ACC112 (cell line): ENCODE measurements around the gene RAB5IF.
"Not testable (repeated sequence)": the region's sequence is repeated elsewhere in the genome, so short reads cannot be mapped to it uniquely, and the experiment has no call there.

Experiments
- H2AFZ ChIP-seq: fragments of 200-600 bp; sonication (generic); one replicate; pipeline ENCODE4 v1.6.0; 2017; ENCODE audit warnings: antibody characterized with exemption, low read length; ENCODE audit not compliant: unreplicated experiment
- H3K27ac ChIP-seq: fragments of 200-600 bp; sonication (generic); 2 replicates; pipeline ENCODE4 v1.5.1; 2014; ENCODE audit warnings: low read depth, mild to moderate bottlenecking, antibody characterized with exemption, low read length, moderate library complexity
- H3K27me3 ChIP-seq: fragments of 200-600 bp; sonication (generic); 2 replicates; pipeline ENCODE4 v1.6.1; 2014; ENCODE audit warnings: mild to moderate bottlenecking, antibody characterized with exemption, low read length, moderate library complexity, mixed read lengths; ENCODE audit not compliant: insufficient read depth
- H3K36me3 ChIP-seq: fragments of 200-600 bp; sonication (generic); 2 replicates; pipeline ENCODE4 v1.6.1; 2016; ENCODE audit warnings: mild to moderate bottlenecking, antibody characterized with exemption, low read length, moderate library complexity, mixed read lengths; ENCODE audit not compliant: insufficient read depth
- H3K4me1 ChIP-seq: fragments of 200-600 bp; sonication (generic); one replicate; pipeline ENCODE4 v1.6.1; 2016; ENCODE audit warnings: low read length, mixed read lengths; ENCODE audit not compliant: insufficient read depth, unreplicated experiment, control insufficient read depth
- H3K4me3 ChIP-seq: fragments of 200-600 bp; sonication (generic); 2 replicates; pipeline ENCODE4 v1.5.1; 2014; ENCODE audit warnings: mild to moderate bottlenecking, low read depth, low read length
- H3K79me2 ChIP-seq: fragments of 200-600 bp; sonication (generic); one replicate; pipeline ENCODE4 v1.6.0; 2016; ENCODE audit warnings: low read length; ENCODE audit not compliant: control insufficient read depth, unreplicated experiment, insufficient read depth

RAB5IF gene

DNA sequence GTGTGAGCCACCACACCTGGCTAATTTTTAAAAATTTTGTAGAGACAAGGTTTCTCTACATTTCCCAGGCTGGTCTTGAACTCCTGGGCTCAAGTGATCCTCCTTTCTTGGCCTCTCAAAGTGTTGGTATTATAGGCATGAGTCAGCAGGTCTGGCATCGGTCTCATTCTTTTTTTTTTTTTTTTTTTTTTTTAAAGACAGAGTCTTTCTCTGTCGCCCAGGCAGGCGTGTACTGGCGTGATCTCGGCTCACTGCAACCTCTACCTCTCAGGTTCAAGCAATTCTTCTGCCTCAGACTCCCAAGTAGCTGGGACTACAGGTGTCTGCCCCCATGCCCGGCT, 2.8 kb downstream of the RAB5IF start:
- peaks cover 33% of the 10 kb centered on the region for H3K79me2 ChIP-seq
- 0 out of 2 replicates have a peak overlapping the region, but pooled peaks have one; percentile 9 for H3K27ac ChIP-seq
- H3K36me3 ChIP-seq = peaks cover 35% of the 10 kb centered on the region
- not testable (repeated sequence) for H2AFZ ChIP-seq, H3K27me3 ChIP-seq
- peaks cover 15% of the 10 kb centered on the region for H3K4me1 ChIP-seq
- peak overlapping the region; percentile 98; the same call in 1 of the 2 replicates for H3K4me3 ChIP-seq

DNA sequence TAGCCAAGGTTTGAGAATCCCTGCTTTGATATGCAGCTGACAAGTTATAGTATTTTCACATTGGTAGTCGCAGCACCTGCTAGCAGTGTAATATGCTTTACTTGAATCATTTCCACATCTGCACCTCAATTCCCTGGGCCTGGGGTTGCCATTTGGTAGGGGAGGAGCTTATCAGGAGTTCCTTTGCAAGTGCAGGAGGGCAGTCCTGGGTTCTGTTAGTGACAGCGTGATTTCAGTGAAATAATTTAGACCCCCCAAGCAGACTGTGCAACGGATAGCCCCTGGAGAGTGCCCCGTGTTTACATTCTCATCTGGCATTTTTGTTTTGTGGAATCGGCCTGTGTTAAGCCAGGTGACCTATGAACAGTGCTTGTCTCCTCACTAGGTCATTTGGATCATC, 6.0 kb downstream of the RAB5IF start:
- Histone ChIP-seq H3K4me1 (peaks cover 11% of the 10 kb centered on the region), H3K27ac (no peak overlapping the region), H3K27me3 (no peaks in the 10 kb centered on the region), H2AFZ (no peak overlapping the region), H3K4me3 (no peak overlapping the region), H3K79me2 (peaks cover 23% of the 10 kb centered on the region), H3K36me3 (peaks cover 36% of the 10 kb centered on the region)

DNA sequence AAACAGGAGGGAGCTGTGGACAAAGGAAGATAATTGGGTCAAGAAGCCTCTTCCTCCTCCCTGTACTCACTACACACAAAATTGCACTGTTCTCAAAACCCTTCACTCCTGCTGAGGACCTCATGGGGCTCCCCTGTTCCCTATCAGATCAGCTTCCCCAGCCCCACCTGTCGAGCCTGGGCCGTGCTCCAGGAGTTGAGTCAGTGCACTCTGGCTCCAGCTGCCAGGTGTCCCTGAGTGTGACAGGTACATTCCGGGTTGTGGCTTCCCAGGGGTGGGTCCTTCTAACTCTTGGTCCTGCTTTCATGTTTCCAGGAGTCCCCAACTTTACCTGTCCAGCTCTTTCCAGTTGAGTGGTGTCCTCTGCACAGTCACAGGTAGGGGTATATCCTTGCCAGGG, 8.4 kb downstream of the RAB5IF start:
- Histone ChIP-seq H3K27me3 (no peaks in the 10 kb centered on the region), H2AFZ (no peak overlapping the region), H3K4me3 (no peak overlapping the region), H3K4me1 (no peaks in the 10 kb centered on the region), H3K36me3 (peaks cover 27% of the 10 kb centered on the region), H3K27ac (no peak overlapping the region), H3K79me2 (peaks cover 3% of the 10 kb centered on the region)

DNA sequence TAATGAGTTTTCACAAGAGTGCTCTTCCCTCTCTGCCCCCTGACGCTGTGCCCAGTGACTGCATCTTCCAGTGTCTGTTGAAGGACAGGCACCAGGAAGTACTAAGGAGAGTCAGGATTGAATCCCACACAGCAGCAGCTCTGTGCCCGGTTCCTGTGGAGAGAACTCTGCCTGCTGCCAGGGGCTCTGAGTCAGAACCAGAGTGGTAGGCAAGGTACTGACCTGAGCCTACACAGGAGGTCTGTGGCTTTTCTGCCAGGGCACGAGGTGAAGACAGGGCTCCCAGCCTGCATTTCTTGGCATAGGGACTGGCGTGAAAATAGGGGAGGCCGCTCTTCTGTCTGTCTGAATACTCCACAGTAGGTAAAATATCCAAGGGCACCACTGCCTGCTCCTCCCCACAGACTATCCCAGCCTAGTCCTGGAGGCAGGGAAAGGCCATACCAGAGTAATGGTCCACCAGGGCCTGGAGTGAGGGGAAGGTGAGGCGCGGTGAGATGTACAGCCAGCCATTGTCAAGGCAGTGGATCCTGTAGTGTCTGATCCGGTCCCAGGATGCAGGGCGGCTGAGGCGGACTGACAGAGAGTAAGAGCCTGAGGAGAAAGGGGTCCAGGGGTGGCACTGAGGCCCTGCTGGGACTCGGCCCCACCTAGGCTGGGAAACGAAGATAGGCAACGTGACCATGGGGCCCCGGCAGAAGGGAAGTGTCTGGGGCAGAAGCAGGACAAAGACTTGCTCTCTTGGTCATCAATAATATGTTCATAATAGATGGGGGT, 9.4 kb downstream of the RAB5IF start:
- H2AFZ ChIP-seq = no peak overlapping the region
- no peak overlapping the region for H3K27ac ChIP-seq
- H3K4me1 ChIP-seq = no peaks in the 10 kb centered on the region
- H3K79me2 ChIP-seq = no peaks in the 10 kb centered on the region
- H3K27me3 ChIP-seq = no peaks in the 10 kb centered on the region
- H3K36me3 ChIP-seq = peaks cover 22% of the 10 kb centered on the region
- H3K4me3 ChIP-seq = no peak overlapping the region

DNA sequence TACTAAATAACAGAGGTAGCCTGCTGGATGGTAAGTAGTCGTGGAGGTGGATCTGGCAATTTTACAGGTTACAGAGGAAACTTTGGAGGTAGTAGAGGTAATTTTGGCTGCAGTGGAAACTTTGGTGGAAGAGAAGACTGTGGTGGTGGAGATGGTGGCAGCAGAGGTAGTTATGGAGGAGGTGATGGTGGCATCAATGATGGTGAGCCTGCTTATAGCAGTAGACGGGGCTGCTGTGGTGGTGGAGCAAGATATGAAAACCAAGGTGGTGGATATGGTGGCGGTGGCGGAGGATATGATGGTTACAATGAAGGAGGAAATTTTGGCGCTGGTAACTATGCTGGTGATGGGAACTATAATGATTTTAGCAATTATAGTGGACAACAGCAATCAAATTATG, 15.3 kb downstream of the RAB5IF start:
- no peaks in the 10 kb centered on the region for H3K4me1 ChIP-seq
- no peaks in the 10 kb centered on the region for H3K36me3 ChIP-seq
- H3K4me3 ChIP-seq = no peak overlapping the region
- no peaks in the 10 kb centered on the region for H3K79me2 ChIP-seq
- no peaks in the 10 kb centered on the region for H3K27me3 ChIP-seq
- no peak overlapping the region for H2AFZ ChIP-seq
- no peak overlapping the region for H3K27ac ChIP-seq

DNA sequence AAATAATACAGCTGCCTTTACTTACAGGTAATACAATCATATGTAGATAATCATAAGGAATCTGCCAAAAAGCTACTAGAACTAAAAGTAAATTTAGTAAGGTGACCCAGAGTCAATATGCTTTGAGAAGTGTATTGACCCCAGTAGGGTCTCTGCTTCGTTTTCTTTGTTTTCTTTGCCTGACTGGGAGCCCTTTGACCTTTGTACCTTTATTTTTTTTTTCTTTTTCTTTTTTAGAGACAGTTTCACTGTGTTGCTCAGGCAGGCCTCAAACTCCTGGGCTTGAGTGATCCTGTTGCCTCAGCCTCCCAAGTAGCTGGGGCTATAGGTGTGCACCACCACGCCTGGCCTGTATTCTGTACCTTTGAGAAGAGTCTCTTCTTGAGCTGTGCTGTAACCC, 17.9 kb downstream of the RAB5IF start:
- Histone ChIP-seq H3K27me3 (no peaks in the 10 kb centered on the region), H3K36me3 (no peaks in the 10 kb centered on the region), H2AFZ (no peak overlapping the region), H3K79me2 (no peaks in the 10 kb centered on the region), H3K27ac (no peak overlapping the region), H3K4me3 (no peak overlapping the region), H3K4me1 (no peaks in the 10 kb centered on the region)

DNA sequence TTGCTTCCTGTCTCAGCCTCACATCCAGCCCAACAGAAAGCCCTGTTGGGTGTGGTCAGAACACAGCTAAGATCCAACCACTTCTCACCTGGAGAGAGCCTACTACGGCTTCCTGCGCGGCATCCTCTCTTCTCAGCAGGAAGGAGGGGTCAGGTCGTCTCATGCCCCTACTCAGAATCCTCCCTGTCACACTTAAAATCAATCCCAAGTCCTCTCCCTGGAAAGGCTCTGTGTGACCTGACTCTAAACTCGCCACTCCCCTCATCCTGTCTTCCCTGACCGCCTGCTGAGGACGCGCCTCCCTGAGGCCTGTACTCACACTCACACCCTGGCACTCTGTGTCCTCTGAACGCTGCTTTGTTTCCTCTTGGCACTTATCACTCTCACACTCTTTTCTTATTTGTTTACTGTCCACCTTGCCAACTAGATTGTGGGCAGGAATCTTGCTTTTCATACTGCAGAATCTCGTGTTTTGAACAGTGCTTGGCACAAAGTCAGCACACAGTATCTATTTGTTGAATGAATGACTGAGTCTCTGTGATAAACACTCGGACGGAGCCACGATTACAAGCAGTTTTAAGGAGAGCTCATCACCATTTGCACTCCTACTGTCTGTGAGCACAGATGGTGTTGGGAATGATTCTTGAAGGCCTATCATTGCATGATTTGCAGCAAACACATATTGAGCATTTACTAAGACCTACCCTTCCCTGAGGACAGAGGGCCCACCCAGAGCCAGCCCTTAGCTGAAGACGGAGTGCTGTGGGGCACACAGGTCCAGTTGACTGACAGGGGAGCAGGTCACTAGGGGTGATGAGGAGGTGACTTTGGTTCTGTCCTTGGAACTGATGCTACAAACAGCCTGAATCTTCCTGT, 18.7 kb downstream of the RAB5IF start:
- no peaks in the 10 kb centered on the region for H3K79me2 ChIP-seq
- H2AFZ ChIP-seq = no peak overlapping the region
- no peak overlapping the region for H3K4me3 ChIP-seq
- H3K27me3 ChIP-seq = no peaks in the 10 kb centered on the region
- no peaks in the 10 kb centered on the region for H3K4me1 ChIP-seq
- no peak overlapping the region for H3K27ac ChIP-seq
- H3K36me3 ChIP-seq = no peaks in the 10 kb centered on the region

DNA sequence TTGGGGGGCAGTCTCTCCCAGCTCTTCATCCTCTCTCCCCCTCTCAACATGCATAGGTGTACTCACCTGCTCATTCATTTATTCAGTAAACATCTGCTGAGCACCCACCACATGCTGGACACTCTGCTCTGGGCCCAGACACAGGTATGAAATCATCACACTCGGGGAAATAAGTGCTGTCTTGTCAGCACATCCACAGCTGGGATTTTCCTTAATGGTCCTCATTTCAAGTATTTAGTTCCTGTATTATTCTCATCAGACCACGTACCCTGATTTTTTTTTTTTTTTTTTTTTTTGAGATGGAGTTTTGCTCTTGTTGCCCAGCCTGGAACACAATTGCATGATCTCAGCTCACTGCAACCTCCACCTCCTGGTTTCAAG, 19.4 kb downstream of the RAB5IF start:
- no peak overlapping the region for H3K27ac ChIP-seq

DNA sequence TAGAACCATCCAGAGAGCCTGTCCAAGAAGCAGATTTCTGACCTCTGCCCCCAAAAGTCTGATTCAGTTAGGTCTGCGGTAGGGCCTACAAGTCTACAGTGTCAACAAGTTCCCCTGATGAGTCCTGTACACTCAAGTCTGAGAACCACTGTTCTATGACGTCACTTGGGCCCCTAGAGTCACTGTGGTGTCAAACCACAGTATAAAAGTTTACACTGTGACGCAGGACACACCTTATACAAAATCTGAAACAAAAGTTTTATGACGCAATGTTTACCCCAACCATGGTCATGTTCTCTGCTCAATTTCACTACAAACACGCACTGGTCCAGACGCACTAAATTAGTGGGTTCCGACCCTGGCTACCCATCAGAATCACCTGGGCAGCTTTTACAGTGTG, 22.5 kb downstream of the RAB5IF start:
- Histone ChIP-seq H2AFZ (no peak overlapping the region), H3K79me2 (no peaks in the 10 kb centered on the region), H3K27ac (no peak overlapping the region), H3K4me3 (no peak overlapping the region), H3K4me1 (no peaks in the 10 kb centered on the region), H3K27me3 (no peaks in the 10 kb centered on the region), H3K36me3 (no peaks in the 10 kb centered on the region)

More for the DNA sequence above, 19.4 kb downstream of the RAB5IF start:
- no peak overlapping the region for H2AFZ ChIP-seq
- no peaks in the 10 kb centered on the region for H3K79me2 ChIP-seq
- no peaks in the 10 kb centered on the region for H3K4me1 ChIP-seq
- H3K27me3 ChIP-seq = no peaks in the 10 kb centered on the region
- H3K36me3 ChIP-seq = no peaks in the 10 kb centered on the region
- no peak overlapping the region for H3K4me3 ChIP-seq

DNA sequence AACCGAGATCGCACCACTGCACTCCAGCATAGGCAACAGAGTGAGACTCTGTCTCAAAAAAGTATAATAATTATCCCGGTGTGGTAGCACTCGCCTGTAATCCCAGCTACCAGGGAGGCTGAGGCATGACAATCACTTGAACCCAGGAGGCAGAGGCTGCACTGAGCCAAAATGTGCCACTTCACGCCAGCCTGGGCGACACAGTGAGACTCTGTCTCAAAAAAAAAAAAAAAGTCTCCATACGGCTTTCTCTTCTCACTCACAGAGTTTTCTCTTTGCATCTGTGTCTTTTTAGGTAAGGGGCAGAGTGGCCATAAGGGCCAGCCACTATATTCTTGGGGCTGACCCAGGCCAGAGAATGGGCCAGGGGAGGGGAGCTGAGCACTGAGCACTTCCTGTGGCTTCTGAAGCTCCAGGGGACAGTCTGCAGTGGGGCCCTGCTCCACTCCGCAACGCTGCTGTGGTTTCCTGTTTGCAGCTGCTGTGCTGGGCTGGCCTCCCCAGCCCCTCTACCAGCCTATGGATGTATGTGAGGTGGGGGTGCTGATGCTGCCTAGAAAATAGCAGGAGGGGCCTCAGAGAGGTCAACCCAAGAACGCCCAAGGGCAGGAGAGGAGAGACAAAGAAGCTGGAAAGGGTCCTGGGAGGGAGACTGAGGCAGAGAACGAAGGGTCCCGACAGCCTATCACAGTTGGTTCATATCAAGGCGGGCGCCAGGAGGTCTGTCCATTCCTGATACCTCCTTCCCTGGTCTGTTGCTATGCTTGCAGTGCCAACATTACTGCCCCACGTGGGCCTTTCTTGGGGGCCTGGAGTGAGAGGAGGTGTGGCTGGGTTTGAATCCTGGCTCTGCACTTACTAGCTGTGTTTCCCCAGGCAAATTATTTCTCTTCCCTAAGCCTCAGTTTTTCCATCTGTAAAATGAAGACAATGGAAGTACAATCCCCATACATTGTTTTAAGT, 24.4 kb downstream of the RAB5IF start:
- no peak overlapping the region for H3K27ac ChIP-seq
- no peaks in the 10 kb centered on the region for H3K36me3 ChIP-seq
- no peaks in the 10 kb centered on the region for H3K27me3 ChIP-seq
- H3K4me3 ChIP-seq = no peak overlapping the region
- H3K79me2 ChIP-seq = no peaks in the 10 kb centered on the region
- no peaks in the 10 kb centered on the region for H3K4me1 ChIP-seq
- H2AFZ ChIP-seq = no peak overlapping the region
